DMS53 treated with DMSO at 0.1 percent for 48 hours (cell line): ENCODE data around the gene SBSN.
"Not testable (repeated sequence)": the region's sequence is repeated elsewhere in the genome, so short reads cannot be mapped to it uniquely, and the experiment has no call there.

Experiments used
- DNase-seq: peaks from one replicate; lab custom pipeline; 2025; ENCODE audit not compliant: unreplicated experiment; lab: John Stamatoyannopoulos, UW

SBSN gene

GRCh38 chr19:35474594-35474993, 53.5 kb downstream of the SBSN start:
- DNase-seq, result not testable (repeated sequence)

- DNase-seq, result no peak
Measured at GRCh38 chr19:35474104-35474503, 54.0 kb downstream of the SBSN start.
